Measurements from ENCODE around the gene RASGRP2. TPM values are rescaled to one million over a fixed set of nuclear protein-coding genes. Genes with fewer than 3 reads are reported as not detected.

Gene RASGRP2
- total and polyA plus RNA-seq, 2 experiments from 2014 or later = 30.1 to 50.4 TPM

DNA sequence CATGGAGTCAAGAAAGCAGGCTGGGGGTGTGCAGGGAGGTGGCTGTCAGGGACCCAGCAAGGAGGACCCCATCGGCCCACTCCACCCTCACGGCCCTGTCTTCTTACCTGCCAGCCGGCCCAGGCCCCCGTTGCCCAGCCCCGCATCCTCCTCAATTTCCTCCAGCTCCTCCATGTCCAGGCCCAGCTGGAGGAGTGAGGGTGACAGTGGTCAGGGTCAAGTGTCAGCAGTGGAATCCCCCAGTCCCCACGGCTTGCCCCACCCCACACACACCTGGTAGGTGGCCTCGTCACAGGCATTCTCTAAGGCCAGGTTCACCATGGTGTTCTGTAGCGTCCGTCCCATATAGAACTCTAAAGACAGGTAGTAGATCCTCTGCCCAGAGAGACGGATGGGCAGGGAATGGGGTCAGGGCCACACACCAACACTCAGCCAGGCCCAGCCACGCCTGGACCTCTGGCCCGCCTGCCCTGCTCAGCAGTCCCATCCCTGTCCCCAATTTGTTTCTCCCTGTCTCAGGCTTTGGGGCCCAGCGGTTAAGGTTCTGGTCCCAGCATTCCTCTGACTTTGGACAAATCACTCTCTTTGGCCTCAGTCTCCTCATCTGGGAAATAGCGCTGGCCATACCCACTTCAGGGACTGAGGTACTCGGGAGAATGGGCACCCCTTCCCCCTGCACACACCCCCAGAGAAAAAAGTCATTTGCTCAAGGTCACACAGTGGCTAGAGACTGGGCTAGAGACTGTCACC lies 14.6 kb upstream of the RASGRP2 start:
- no peak for ATAC-seq
- TF ChIP-seq POLR2AphosphoS5 (IDR thresholded peaks at IDR 0.05; ENCODE audit: low read depth) (no peak), ZNF331 (CRISPR knock-in tag; IDR thresholded peaks at IDR 0.05; ENCODE audit: low read depth) (no peak), EZH2phosphoT487 (IDR thresholded peaks at IDR 0.05; ENCODE audit: unreplicated experiment) (no peak), ZNF114 (CRISPR knock-in tag; IDR thresholded peaks at IDR 0.05) (no peak), NANOG (IDR thresholded peaks at IDR 0.05; ENCODE audit: borderline replicate concordance) (no peak), CREB1 (CRISPR knock-in tag; IDR thresholded peaks at IDR 0.05; ENCODE audit: low read depth) (no peak), ETS1 (IDR thresholded peaks at IDR 0.05) (no peak), STAT1 (IDR thresholded peaks at IDR 0.05; ENCODE audit: unreplicated experiment) (no peak)
- TF ChIP-seq, protein P1, sequence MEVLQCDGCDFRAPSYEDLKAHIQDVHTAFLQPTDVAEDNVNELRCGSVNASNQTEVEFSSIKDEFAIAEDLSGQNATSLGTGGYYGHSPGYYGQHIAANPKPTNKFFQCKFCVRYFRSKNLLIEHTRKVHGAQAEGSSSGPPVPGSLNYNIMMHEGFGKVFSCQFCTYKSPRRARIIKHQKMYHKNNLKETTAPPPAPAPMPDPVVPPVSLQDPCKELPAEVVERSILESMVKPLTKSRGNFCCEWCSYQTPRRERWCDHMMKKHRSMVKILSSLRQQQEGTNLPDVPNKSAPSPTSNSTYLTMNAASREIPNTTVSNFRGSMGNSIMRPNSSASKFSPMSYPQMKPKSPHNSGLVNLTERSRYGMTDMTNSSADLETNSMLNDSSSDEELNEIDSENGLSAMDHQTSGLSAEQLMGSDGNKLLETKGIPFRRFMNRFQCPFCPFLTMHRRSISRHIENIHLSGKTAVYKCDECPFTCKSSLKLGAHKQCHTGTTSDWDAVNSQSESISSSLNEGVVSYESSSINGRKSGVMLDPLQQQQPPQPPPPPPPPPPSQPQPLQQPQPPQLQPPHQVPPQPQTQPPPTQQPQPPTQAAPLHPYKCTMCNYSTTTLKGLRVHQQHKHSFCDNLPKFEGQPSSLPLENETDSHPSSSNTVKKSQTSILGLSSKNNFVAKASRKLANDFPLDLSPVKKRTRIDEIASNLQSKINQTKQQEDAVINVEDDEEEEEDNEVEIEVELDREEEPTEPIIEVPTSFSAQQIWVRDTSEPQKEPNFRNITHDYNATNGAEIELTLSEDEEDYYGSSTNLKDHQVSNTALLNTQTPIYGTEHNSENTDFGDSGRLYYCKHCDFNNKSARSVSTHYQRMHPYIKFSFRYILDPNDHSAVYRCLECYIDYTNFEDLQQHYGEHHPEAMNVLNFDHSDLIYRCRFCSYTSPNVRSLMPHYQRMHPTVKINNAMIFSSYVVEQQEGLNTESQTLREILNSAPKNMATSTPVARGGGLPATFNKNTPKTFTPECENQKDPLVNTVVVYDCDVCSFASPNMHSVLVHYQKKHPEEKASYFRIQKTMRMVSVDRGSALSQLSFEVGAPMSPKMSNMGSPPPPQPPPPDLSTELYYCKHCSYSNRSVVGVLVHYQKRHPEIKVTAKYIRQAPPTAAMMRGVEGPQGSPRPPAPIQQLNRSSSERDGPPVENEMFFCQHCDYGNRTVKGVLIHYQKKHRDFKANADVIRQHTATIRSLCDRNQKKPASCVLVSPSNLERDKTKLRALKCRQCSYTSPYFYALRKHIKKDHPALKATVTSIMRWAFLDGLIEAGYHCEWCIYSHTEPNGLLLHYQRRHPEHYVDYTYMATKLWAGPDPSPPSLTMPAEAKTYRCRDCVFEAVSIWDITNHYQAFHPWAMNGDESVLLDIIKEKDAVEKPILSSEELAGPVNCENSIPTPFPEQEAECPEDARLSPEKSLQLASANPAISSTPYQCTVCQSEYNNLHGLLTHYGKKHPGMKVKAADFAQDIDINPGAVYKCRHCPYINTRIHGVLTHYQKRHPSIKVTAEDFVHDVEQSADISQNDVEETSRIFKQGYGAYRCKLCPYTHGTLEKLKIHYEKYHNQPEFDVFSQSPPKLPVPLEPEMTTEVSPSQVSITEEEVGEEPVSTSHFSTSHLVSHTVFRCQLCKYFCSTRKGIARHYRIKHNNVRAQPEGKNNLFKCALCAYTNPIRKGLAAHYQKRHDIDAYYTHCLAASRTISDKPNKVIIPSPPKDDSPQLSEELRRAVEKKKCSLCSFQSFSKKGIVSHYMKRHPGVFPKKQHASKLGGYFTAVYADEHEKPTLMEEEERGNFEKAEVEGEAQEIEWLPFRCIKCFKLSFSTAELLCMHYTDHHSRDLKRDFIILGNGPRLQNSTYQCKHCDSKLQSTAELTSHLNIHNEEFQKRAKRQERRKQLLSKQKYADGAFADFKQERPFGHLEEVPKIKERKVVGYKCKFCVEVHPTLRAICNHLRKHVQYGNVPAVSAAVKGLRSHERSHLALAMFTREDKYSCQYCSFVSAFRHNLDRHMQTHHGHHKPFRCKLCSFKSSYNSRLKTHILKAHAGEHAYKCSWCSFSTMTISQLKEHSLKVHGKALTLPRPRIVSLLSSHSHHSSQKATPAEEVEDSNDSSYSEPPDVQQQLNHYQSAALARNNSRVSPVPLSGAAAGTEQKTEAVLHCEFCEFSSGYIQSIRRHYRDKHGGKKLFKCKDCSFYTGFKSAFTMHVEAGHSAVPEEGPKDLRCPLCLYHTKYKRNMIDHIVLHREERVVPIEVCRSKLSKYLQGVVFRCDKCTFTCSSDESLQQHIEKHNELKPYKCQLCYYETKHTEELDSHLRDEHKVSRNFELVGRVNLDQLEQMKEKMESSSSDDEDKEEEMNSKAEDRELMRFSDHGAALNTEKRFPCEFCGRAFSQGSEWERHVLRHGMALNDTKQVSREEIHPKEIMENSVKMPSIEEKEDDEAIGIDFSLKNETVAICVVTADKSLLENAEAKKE (CRISPR knock-in tag; IDR thresholded peaks at IDR 0.05) = no peak
- TF ChIP-seq, protein P2, sequence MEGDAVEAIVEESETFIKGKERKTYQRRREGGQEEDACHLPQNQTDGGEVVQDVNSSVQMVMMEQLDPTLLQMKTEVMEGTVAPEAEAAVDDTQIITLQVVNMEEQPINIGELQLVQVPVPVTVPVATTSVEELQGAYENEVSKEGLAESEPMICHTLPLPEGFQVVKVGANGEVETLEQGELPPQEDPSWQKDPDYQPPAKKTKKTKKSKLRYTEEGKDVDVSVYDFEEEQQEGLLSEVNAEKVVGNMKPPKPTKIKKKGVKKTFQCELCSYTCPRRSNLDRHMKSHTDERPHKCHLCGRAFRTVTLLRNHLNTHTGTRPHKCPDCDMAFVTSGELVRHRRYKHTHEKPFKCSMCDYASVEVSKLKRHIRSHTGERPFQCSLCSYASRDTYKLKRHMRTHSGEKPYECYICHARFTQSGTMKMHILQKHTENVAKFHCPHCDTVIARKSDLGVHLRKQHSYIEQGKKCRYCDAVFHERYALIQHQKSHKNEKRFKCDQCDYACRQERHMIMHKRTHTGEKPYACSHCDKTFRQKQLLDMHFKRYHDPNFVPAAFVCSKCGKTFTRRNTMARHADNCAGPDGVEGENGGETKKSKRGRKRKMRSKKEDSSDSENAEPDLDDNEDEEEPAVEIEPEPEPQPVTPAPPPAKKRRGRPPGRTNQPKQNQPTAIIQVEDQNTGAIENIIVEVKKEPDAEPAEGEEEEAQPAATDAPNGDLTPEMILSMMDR (conservative IDR thresholded peaks at IDR 0.05; ENCODE audit: low read depth in 2 of 2) = no peak

More for the DNA sequence above, 14.6 kb upstream of the RASGRP2 start:
- Histone ChIP-seq H3F3A (replicated peaks; ENCODE audit: low read depth) (peaks cover 35% of the 10 kb centered on the region), H3K36me3 (ENCODE audit: insufficient read depth) (no peaks in the 10 kb centered on the region), H3K4me3 (no peak overlapping the region), H3K4me1 (ENCODE audit: insufficient read depth) (peaks cover 44% of the 10 kb centered on the region), H3K79me2 (replicated peaks; ENCODE audit: insufficient read depth) (no peaks in the 10 kb centered on the region), H3K4me2 (0 out of 2 replicates have a peak overlapping the region, but pooled peaks have one; percentile 49), H3K9me2 (ENCODE audit: insufficient read depth) (no peaks in the 10 kb centered on the region), H3K27me3 (ENCODE audit: insufficient read depth) (no peaks in the 10 kb centered on the region), H2AFZ (no peak overlapping the region), H4K20me1 (replicated peaks; ENCODE audit: insufficient read depth) (0 out of 2 replicates have a peak, but pooled peaks cover under 1% of the 10 kb centered on the region), H3K27ac (ENCODE audit: low read depth) (no peak overlapping the region)
- Mint-ChIP-seq H3K4me1 (peaks cover 54% of the 10 kb centered on the region), H3K36me3 (ENCODE audit: low read depth) (peaks cover 13% of the 10 kb centered on the region; the same call in 2 of the 3 replicates), H3K27me3 (ENCODE audit: insufficient read depth, low read depth, poor library complexity) (peaks cover 32% of the 10 kb centered on the region), H3K9me3 (no peaks in the 10 kb centered on the region; the same call in 1 of the 3 replicates), H3K27ac (no peak overlapping the region), H3K4me3 (no peak overlapping the region)
- DNase-seq (ENCODE audit: low spot score) = no peak

Measured in GM23338 (cell line).